ENCODE data around the gene AGPAT2.

The AGPAT2 gene

DNA sequence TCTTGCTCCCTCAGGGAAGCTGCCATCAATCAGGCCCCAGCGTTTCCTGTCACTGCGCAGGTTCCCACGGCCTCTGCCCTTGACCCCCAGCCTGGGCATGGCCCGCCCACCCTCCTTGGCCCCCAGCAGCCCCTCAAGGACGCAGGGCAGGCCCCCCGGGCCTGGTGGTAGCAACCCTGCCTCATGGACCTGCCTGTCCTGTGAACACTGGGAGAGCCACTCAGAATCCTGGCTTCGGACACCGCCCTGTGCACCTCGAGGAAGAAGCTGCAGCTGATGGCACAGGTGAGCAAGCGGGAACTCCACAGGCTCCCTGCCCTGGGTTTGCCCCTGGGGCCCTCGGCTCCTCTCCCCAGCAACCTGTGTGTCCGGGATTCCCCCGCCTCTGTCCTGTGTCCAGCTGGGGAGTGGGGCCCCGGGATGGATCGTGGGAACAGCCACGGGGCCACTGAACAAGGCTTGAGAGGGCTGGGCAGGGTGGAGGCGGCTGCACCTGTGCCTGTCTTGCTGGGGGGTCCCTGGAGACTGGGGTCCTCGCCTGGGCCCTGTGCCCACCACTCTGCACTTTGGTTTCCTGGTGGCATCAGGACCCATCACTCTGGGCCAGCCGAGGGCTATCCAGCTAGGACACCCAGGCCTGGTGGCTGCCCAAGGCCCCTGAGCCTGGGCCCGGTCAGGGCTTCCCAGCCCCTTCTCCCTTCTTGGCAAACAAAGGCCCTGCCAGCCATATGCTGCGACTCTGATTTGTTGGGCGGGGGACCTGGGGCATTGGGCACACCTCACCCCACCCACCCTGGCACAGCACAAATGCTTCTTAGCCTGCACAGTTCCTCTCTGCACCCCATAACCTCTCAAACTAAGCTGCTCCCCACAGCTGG is 58.0 kb downstream of the AGPAT2 start:
- Histone ChIP-seq H3K27me3 (ENCODE audit: control insufficient read depth, insufficient read depth, low read length) (no peaks in the 10 kb centered on the region), H3K9me3 (ENCODE audit: control insufficient read depth, insufficient read depth, low read length) (no peaks in the 10 kb centered on the region), H3K4me1 (ENCODE audit: control insufficient read depth, insufficient read depth, low read length) (no peaks in the 10 kb centered on the region), H3K4me3 (ENCODE audit: low read length) (no peak overlapping the region), H3K27ac (ENCODE audit: low read length) (no peak overlapping the region), H3K36me3 (ENCODE audit: control insufficient read depth, insufficient read depth, low read length) (no peaks in the 10 kb centered on the region)
- whole genome bisulfite sequencing (ENCODE audit: insufficient coverage, insufficient read length) = no CpG with 5 or more reads among the region's 22 CpGs
- no peak for DNase-seq (ENCODE audit: low read depth, low spot score)

DNA sequence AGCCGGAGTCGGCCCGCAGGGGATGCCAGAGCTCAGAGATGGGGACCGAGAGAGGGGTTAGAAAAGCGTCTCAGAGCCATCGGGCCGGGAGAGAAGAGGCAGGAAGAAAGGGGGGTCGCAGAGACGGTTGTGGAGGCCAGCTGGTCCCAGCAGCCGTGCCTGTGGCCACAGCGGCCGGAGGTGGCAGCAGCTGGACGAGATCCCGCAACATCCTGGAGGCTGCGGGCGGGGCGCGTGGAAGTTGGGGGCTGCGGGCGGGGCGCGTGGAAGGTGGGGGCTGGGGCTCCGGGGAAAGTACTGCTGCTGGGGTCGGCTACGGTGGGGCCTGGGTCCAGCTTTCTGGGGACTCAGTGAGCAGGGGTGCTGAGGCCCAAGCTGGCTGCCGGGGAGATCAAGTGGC is 59.0 kb downstream of the AGPAT2 start:
- no peak for DNase-seq (ENCODE audit: low read depth, low spot score)
- H3K4me1 ChIP-seq (ENCODE audit: control insufficient read depth, insufficient read depth, low read length) = no peaks in the 10 kb centered on the region
- no CpG with 5 or more reads among the region's 26 CpGs for WGBS (ENCODE audit: insufficient coverage, insufficient read length)
- H3K36me3 ChIP-seq (ENCODE audit: control insufficient read depth, insufficient read depth, low read length) = no peaks in the 10 kb centered on the region
- H3K4me3 ChIP-seq (ENCODE audit: low read length) = no peak overlapping the region
- H3K9me3 ChIP-seq (ENCODE audit: control insufficient read depth, insufficient read depth, low read length) = no peaks in the 10 kb centered on the region
- no peak overlapping the region for H3K27ac ChIP-seq (ENCODE audit: low read length)
- no peaks in the 10 kb centered on the region for H3K27me3 ChIP-seq (ENCODE audit: control insufficient read depth, insufficient read depth, low read length)

DNA sequence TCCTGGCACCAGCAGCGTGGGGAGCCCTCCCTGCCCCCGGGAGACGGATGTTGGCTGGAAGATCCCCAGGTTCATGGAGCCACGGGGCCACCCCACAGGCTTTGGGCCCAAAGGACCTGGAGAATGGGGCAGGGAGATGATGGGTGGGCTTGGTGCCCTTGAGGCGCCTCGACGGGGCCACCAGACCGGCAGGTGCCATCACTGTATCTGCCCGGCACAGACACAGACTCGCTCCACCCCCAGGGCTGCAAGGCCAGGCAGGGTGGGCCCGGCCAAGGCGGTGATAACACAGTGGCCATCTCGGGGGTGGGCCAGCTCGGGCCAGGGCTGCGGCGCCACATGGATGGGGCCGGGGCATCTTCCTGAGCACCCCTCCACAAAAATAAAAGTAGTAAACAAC is 59.6 kb downstream of the AGPAT2 start:
- Histone ChIP-seq H3K4me1 (ENCODE audit: control insufficient read depth, insufficient read depth, low read length) (no peaks in the 10 kb centered on the region), H3K27me3 (ENCODE audit: control insufficient read depth, insufficient read depth, low read length) (no peaks in the 10 kb centered on the region), H3K9me3 (ENCODE audit: control insufficient read depth, insufficient read depth, low read length) (no peaks in the 10 kb centered on the region), H3K36me3 (ENCODE audit: control insufficient read depth, insufficient read depth, low read length) (no peaks in the 10 kb centered on the region), H3K4me3 (ENCODE audit: low read length) (no peak overlapping the region), H3K27ac (ENCODE audit: low read length) (no peak overlapping the region)
- DNase-seq (ENCODE audit: low read depth, low spot score) = no peak
- no CpG with 5 or more reads among the region's 17 CpGs for WGBS (ENCODE audit: insufficient coverage, insufficient read length)

DNA sequence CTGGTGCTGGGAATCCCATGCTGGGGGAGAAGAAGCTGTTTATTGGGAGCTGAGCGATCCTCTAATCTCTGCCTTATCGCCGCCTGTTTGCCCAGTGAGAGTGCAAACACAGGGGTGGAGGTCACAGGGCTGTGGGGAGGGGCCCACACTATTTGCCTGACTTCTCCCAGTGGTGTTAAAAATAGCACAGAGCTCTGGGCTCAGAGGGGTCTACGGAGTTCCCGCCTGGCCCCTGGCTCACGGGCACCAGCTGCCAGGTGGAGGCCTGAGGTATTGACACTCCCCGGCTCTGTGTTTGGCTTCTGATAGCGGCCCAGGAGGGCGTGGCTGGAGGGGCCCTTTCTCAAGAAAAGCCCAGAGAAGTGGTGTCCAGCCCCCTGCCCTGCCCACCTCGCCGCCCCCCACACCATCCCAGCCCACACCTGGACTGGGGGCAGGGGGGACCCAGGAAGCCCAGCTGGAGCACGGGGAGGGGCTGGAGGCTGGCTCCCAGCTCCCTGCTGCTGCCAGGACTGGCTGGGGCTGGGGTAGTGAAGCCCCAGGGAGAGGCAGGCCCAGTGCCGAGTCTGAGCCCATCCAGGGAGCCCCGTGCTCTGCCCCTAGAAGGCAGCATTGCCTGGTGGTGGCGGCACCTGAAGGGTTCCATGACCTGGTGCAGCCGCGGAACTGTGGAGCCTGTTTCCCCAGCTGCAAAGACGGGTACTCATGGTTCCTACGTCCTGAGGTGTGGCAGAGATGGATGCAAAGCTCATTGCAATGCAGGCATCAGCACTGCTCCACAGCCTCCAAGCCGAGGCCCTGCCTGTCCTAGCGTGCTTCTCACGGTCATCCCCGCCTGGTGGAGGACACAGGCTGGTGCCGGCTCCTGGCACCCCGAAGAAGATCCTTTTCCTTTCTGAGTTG is 60.3 kb downstream of the AGPAT2 start:
- no peaks in the 10 kb centered on the region for H3K36me3 ChIP-seq (ENCODE audit: control insufficient read depth, insufficient read depth, low read length)
- H3K4me3 ChIP-seq (ENCODE audit: low read length) = no peak overlapping the region
- H3K4me1 ChIP-seq (ENCODE audit: control insufficient read depth, insufficient read depth, low read length) = no peaks in the 10 kb centered on the region
- no peak for DNase-seq (ENCODE audit: low read depth, low spot score)
- H3K9me3 ChIP-seq (ENCODE audit: control insufficient read depth, insufficient read depth, low read length) = no peaks in the 10 kb centered on the region
- no peaks in the 10 kb centered on the region for H3K27me3 ChIP-seq (ENCODE audit: control insufficient read depth, insufficient read depth, low read length)
- no peak overlapping the region for H3K27ac ChIP-seq (ENCODE audit: low read length)
- WGBS (ENCODE audit: insufficient coverage, insufficient read length) = no CpG with 5 or more reads among the region's 25 CpGs

DNA sequence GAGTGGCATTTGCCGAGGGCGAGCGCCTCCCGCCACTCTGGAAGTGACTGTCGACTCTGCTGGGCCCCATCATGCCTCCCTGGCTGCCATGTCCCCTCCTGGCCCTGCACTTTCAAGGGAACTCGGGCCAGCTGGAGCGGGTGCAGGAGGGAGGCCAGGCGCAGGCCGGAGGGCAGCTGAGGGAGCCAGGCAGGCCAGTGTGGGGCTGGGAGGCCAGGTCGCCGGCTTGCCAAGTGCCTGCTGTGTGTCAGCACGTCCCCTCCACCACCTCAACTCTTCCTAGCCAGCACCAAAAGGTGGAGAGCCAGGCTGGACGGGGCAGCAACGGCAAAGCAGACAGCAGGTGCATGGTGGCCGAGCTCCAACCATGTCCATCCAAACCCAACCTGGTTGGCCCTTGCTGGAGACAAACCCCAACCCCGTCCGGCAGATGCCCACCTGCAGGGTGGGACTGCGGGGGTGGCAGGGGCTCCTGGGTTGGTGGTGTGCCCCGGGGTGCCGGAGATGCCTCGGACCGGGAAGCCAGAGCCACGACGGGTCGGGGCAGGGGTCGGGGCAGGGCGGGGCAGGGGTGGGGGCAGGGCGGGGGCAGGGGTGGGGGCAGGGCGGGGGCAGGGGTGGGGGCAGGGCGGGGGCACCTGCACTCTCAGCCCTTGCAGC is 61.1 kb downstream of the AGPAT2 start:
- Histone ChIP-seq H3K4me1 (ENCODE audit: control insufficient read depth, insufficient read depth, low read length) (0 out of 2 replicates have a peak, but pooled peaks cover 1% of the 10 kb centered on the region), H3K27ac (ENCODE audit: low read length) (no peak overlapping the region), H3K27me3 (ENCODE audit: control insufficient read depth, insufficient read depth, low read length) (no peaks in the 10 kb centered on the region), H3K4me3 (ENCODE audit: low read length) (no peak overlapping the region), H3K9me3 (ENCODE audit: control insufficient read depth, insufficient read depth, low read length) (no peaks in the 10 kb centered on the region), H3K36me3 (ENCODE audit: control insufficient read depth, insufficient read depth, low read length) (no peaks in the 10 kb centered on the region)
- WGBS (ENCODE audit: insufficient coverage, insufficient read length) = no CpG with 5 or more reads among the region's 30 CpGs
- no peak for DNase-seq (ENCODE audit: low read depth, low spot score)

DNA sequence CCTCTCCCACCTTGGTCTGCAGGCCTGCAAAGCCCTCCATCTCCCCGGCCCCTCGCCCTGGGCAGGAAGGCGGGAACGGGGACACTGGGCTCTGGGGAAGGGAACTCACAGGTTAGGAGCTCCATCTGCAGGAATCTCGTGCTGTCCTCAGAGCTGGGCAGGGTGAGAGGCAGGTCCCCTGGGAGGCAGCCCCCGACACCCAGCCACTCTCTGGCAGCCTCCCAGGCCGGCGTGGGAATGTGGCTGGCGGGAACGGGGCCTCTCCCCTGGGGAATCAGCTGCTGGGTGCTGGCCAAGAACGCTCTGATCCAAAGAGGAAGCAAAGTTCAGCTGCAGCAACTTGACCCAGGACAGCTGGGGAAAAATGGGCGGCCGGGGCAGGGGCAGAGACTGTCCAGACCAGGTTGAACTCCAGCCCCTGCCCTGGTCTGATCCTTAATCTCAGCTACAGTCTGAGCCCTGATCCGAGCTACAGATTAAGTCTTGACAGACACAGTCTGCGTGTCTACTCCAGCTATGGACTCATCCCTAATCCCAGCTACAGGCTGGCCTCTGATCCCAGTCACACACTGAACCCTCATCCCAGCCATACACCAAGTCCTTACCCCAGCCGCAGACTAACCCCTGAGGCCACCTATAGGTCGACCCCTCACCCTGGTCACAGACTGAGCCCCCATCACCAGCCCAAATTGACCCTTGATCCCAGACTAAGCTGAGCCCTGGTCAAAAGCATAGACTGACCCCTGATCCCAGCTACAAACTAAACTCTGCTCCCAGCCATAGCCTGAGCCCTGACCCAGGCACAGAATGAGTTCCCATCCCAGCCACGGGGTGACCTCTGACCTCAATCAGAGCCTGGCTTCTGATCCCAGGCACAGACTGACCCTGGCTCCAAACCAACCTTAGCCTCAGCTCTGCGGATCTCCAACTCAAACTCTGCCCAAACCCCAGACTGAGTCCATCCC is 61.9 kb downstream of the AGPAT2 start:
- no peaks in the 10 kb centered on the region for H3K9me3 ChIP-seq (ENCODE audit: control insufficient read depth, insufficient read depth, low read length)
- H3K36me3 ChIP-seq (ENCODE audit: control insufficient read depth, insufficient read depth, low read length) = no peaks in the 10 kb centered on the region
- no peak for DNase-seq (ENCODE audit: low read depth, low spot score)
- no peak overlapping the region for H3K4me3 ChIP-seq (ENCODE audit: low read length)
- H3K27me3 ChIP-seq (ENCODE audit: control insufficient read depth, insufficient read depth, low read length) = no peaks in the 10 kb centered on the region
- no peak overlapping the region for H3K27ac ChIP-seq (ENCODE audit: low read length)
- H3K4me1 ChIP-seq (ENCODE audit: control insufficient read depth, insufficient read depth, low read length) = 0 out of 2 replicates have a peak, but pooled peaks cover 1% of the 10 kb centered on the region
- WGBS (ENCODE audit: insufficient coverage, insufficient read length) = no CpG with 5 or more reads among the region's 19 CpGs

DNA sequence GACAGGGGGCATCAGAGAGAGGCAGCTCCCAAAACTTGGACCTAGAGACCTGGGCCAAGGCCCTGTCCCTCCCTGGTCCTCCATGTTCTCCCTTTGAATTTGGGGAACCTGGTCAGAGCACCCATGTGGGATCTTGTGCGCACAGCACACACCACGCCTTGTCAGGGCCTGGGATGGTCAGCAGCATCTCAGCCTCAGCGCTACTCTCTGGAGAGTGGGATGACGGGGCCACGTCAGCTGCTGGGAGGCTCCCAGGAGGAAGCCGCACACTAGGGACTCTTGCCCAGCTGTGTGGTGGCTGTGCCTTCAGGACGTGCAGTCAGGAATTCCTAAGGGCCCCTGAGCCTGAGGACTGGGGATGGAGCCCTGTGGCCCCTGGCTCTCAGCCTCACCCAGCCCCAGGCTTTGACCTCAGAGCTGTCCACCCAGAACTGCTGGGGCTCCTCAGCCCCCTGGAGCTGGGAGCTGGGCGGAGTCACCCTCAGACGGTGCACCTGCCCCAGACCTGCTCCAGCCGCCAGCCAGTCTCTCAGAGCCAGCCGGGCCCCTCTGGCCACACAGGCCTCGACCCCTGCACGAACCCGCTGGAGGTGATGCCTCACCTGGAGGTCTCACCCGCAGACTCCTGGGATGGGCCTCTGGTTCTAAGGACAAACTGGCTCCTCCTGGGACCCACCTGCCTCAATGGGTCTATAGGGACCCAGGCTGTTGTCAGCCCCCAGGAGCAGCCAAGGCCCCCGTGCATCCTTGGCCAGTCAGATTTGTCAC is 62.9 kb downstream of the AGPAT2 start:
- DNase-seq (ENCODE audit: low read depth, low spot score) = no peak
- H3K27ac ChIP-seq (ENCODE audit: low read length) = no peak overlapping the region

DNA sequence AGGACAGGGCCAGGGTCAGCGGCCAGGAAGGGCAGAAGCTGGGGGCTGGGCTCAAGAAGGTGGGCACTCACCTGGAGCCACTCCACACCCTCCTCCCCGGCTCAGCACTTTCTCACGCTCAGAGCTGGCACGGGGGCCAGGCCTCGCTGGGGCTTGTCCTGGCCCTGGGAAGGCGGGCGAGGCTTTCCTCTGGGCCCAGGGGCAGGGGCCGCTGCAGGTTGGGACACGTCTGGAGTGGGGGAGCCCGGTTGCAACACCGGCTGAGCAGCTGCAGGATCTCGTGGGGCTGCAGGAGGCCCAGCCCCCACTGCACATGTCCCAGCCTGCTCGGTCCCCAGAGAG is 63.4 kb downstream of the AGPAT2 start:
- DNase-seq (ENCODE audit: low read depth, low spot score) = no peak
- Histone ChIP-seq H3K36me3 (ENCODE audit: control insufficient read depth, insufficient read depth, low read length) (no peaks in the 10 kb centered on the region), H3K4me3 (ENCODE audit: low read length) (no peak overlapping the region), H3K27me3 (ENCODE audit: control insufficient read depth, insufficient read depth, low read length) (no peaks in the 10 kb centered on the region), H3K27ac (ENCODE audit: low read length) (no peak overlapping the region), H3K9me3 (ENCODE audit: control insufficient read depth, insufficient read depth, low read length) (no peaks in the 10 kb centered on the region), H3K4me1 (ENCODE audit: control insufficient read depth, insufficient read depth, low read length) (peaks cover 1% of the 10 kb centered on the region; the same call in 1 of the 2 replicates)
- no CpG with 5 or more reads among the region's 13 CpGs for WGBS (ENCODE audit: insufficient coverage, insufficient read length)

More for the DNA sequence above, 62.9 kb downstream of the AGPAT2 start:
- Histone ChIP-seq H3K36me3 (ENCODE audit: control insufficient read depth, insufficient read depth, low read length) (no peaks in the 10 kb centered on the region), H3K4me3 (ENCODE audit: low read length) (no peak overlapping the region), H3K9me3 (ENCODE audit: control insufficient read depth, insufficient read depth, low read length) (no peaks in the 10 kb centered on the region), H3K27me3 (ENCODE audit: control insufficient read depth, insufficient read depth, low read length) (no peaks in the 10 kb centered on the region), H3K4me1 (ENCODE audit: control insufficient read depth, insufficient read depth, low read length) (0 out of 2 replicates have a peak, but pooled peaks cover 1% of the 10 kb centered on the region)
- WGBS (ENCODE audit: insufficient coverage, insufficient read length) = no CpG with 5 or more reads among the region's 16 CpGs

Data from iPS DF 6.9 (cell line).